NCI-H2196 (cell line): ENCODE results near the gene NFKBIB.
"Not testable (repeated sequence)": the region's sequence is repeated elsewhere in the genome, so short reads cannot be mapped to it uniquely, and the experiment has no call there.

Source experiments
- DNase-seq: peaks from one replicate; lab custom pipeline; 2025; ENCODE audit not compliant: unreplicated experiment; lab: John Stamatoyannopoulos, UW

Gene NFKBIB

DNA sequence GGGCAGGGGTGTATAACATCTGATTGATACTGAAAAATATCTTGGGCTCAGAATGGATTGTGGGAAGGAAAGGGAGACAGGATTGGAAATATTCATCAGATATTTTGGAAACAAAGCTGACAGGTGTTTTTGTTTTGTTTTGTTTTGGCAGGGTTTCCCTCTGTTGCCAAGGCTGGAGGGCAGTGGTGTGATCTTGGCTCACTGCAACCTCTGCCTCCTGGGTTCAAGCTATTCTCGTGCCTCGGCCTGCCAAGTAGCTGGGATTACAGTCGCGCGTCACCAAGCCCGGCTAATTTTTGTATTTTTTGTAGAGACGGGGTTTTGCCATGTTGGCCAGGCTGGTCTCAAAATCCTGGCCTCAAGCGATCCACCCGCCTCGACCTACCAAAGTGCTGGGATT is 26.4 kb upstream of the NFKBIB start:
- peak; percentile 30 for DNase-seq

DNA sequence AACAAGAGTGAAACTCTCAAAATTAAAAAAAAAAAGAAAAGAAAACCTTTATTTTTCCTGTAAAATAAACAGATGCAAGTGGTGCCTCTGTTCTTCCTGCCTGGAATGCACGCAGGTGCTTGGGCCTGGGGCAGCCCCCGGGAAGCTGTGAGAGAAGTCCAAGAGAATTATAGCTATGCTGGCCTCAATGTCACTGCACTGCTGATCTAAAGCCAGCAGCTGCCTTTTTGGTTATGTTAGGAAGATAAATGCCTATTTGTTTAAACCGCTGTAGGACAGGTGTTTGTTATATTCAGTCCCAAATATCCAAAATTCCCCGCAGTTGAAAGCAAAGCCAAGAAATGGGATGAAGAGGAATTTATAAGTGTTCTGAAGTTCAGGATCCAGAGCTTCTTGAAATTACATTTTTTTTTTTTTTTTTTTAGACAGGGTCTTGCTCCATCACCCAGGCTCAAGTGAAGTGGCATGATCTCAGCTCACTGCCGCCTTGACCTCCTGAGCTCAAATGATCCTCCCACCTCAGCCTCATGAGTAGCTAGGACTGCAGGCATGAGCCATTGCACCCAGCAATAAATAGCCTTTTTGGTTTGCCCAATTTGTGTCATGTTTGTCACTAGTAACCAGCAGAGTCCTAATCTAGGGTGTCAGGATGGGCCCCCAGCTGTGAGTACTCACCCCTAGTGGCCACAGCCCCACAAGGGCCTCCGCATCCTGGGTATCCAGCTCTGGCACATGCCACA is 23.9 kb upstream of the NFKBIB start:
- DNase-seq = no peak

GRCh38 chr19:38877781-38878574 is 21.8 kb upstream of the NFKBIB start, which contains the start of gene RINL:
TSS of gene RINL (minus strand) at chr19:38878275. CDS start at chr19:38876742, 1,533 bp downstream.
- peak; percentile 85 for DNase-seq

GRCh38 chr19:38878575-38879399 is 21.0 kb upstream of the NFKBIB start:
- no peak for DNase-seq

DNA sequence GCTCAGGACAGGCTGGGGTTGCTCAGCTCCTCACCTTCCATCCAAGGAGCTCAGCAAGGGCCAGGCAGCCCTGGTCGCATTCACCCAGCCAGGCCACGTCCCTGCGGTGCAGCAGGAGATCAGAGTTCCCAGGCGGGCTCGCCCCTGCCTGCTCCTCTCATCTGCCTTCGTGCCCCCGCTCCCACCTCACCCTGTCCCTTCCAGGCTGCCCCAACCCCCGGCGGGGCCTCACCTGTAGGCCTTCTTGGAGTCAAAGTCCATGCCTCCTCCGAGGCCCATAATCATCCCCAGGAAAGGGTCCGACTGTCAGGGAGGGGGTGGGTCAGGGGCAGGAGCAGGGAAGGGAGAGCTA is 20.4 kb upstream of the NFKBIB start:
- DNase-seq = no peak

DNA sequence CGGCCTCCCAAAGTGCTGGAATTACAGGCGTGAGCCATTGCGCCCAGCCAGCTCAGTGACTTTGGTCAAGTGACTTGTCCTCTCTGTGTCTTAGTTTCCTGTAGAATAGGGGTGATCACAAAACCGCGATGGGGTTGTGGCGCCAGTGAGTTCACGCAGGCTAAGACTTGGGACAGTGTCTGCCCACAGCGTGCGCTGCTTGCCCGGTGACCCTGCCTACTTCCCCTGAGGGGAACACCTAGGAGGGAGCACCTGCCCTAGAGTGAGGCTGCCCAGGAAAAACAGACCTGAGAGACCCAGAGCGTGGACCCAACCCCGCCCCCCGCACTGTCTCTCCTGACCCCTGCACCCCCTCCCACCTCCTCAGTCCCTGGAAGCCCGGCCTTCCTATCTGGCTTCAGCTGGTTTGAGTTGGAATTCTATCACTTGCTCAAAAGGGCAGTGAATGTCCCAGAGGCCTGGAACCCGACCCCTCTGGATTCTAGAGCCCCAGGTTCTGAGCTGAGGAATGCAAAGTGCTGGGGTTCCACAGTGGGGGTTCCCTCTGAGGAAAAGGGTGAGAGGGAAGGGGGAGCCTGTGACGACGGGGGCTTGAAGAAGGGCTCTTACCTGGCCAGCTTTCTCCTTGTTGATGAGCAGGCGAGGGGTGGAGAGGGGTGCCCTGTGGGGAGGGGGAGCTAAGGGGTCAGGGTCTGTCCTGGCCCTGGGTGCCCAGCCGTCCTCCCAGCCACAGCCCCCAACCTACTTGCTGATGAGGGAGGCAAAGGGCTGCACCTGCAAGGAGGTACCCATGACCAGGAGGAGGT is 19.5 kb upstream of the NFKBIB start:
- no peak for DNase-seq

DNA sequence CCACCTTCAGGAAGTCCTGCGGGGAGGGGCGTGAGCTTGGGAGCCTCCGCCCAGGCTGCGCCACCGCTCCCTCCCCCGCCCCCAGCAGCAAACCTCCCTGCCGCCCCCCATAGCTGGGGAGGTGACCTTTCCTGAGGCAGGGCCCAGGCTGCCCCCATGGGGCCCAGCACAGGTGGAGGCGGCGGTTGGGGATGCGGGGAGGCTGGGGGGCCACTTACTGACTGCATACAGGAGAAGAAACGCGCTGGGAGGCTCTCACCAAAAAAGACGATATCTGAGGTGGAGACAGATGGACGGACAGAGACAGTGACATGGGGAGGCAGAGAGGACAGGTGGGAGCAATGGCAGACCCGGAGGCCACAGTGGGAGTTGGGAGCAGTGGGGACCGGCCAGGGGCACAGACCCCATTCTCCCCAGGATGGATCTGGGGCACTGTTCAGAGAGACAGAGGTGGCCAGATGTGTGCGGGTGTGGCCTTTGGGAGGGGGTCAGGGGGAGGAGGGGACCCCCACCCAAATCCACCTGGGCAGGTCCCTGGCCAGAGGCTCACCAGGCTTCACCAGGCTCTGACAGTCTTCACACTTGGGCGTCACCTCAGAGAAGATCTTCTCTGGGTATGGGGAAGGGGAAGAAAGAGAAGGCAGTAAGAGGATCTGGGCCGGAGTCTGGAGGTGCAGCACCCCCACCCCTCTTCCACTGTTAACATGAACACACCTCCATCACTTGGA is 18.7 kb upstream of the NFKBIB start:
- DNase-seq = no peak

DNA sequence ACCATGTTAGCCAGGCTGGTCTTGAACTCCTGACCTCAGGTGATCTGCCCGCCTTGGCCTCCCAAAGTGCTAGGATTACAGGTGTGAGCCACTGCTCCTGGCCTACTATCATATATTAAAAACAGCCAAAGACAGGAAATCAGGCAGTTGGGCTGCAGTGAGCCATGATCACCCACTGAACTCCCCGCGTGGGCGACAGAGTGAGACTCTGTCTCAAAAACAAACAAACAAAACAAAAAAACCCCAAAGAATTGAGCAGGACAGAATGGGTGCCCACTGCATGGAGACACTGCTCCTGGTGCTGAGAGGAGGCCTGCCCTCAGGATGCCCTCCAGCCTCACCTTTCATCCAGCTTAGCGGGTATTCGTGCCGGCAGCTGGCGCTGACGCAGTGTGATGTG is 16.5 kb upstream of the NFKBIB start:
- DNase-seq = no peak

DNA sequence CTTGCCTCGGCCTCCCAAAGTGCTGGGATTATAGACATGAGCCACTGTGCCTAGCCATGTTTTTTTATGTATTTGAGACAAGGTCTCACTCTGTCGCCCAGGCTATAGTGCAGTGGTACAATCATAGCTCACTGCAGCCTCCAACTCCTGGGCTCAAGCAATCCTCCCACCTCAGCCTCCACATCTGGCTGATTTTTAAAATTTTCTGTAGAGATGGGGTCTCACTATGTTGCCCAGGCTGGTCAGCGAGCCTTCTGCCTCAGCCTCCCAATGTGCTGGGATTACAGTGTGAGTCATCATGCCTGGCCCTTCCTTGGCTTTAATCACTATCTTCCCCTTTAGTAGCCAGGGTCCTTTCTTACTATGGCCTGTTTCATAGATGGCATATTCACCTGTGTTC is 15.1 kb upstream of the NFKBIB start:
- DNase-seq = not testable (repeated sequence)

- DNase-seq = no peak
Measured at GRCh38 chr19:38888876-38889275, 10.9 kb upstream of the NFKBIB start.

- no peak for DNase-seq
Measured at GRCh38 chr19:38889803-38890202, 10.0 kb upstream of the NFKBIB start.

GRCh38 chr19:38890686-38891085 is 9.1 kb upstream of the NFKBIB start:
- no peak for DNase-seq

DNA sequence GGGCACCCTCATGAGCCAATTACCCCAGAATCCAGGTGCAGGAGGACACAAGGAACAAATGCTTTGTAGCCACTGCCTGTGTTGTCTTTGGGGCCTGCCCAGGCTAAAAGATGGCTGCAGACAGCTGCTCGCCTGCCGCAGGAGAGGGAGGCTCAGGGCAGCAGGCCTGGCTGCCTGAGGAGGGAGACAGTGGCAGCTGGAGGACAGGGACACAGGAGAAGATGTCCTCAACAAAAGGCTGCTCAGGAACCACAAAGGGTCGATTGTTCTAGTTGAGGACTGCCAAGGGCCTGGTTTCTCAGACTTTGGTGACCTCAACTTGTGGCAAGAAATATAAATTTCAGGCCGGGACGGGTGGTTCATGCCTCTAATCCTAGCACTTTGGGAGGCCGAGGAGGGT is 8.0 kb upstream of the NFKBIB start:
- no peak for DNase-seq

DNA sequence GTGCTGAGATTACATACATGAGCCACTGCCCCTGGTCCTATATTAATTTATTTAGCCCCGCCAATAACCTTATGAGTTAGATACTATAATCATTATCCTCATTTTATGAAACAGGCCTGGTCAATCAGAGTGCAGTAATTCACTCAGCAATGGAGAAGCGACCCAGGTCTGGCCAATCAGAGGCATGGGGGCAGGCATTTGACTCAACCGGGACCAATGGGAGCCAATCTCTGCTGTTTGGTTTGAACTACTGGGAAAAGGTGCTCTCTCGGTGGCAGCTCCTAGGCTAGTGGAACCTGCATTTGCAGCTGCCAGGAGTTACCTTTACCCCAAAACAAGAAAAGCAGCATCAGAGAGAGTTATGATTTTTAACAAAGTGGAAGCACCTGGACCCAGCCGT is 6.9 kb upstream of the NFKBIB start:
- DNase-seq = peak; percentile 70

- DNase-seq = peak; percentile 67
Measured at GRCh38 chr19:38893341-38893771, 6.4 kb upstream of the NFKBIB start.

DNA sequence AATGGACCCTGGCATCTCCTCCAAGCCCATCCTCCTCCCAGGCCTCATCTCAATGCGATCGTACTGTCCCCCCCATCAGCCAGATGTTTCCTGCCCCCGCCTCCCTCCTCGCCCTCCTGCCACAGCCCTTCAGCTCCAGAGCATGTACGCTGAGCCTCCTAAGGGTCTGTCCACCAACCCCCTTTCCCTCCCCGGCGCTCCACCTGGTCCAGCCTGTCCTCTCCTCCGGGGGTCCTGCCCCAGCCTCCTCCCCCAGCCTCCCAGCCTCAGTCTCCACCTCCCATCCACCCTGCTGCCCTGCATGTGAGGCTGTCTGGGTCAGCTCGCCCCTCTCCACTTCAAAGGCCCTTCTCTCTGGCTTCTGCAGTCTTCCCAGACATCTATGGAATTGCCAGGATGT is 4.8 kb upstream of the NFKBIB start:
- no peak for DNase-seq

- no peak for DNase-seq
Measured at GRCh38 chr19:38898788-38899446, 852 bp upstream of the NFKBIB start.

GRCh38 chr19:38900202-38900629 is 447 bp downstream of the NFKBIB start:
- no peak for DNase-seq

GRCh38 chr19:38900743-38901190 is 998 bp downstream of the NFKBIB start:
- no peak for DNase-seq
